ENCODE data around the gene MIGA1.
"Not testable (repeated sequence)": the region's sequence is repeated elsewhere in the genome, so short reads cannot be mapped to it uniquely, and the experiment has no call there.

MIGA1 gene

GRCh38 chr1:77802026-77802425, 22.6 kb downstream of the MIGA1 start:
- DNase-seq: no peak

DNA sequence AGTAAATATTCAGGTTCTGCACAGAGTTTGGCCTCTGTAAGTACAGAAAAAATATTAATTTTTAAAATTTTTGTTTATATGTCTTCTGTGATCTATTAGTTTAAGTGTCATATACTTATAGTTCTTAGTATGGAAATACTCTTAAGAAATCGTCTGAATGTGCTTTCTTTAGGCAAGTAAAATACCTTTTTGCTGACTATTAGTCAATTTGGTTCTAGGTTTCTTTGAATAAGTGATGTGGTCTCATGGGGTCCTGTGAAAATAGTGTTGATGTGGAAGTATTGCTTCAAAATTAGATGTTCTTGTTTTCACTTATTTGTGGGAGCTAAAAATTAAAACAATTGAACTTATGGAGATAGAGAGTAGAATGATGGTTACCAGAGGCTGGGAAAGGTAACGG, 23.9 kb downstream of the MIGA1 start:
- DNase-seq: no peak

DNA sequence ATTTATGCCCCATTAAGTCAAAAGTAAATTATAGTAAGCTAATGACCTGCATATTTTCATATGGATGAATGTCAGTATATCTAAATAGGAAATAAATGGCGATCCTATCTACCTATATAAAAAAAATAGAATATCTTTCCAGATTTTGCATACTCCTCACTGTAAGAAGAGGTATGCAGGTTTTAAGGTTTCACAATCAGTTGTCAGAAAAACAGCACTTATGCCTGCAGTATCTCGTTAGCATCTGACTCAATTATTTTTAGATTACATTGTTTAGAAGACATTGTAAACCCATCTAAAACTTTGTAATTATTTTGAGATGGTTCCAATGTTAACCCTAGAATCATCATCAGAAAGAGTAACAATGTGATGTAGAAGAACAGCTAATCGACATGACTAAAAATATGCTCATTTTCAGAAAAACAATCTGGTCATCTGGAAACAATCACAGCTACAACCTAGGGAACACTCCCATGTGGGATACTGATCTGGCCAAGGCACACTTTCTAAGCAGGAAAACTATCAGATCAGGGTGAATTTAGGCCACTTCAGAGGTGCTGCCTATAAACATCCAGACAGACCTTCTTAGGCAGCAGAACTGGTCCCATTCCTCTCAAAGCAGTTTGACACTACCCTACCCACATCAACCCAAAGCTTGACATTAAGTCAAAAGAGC, 30.5 kb downstream of the MIGA1 start:
- DNase-seq: not testable (repeated sequence)

DNA sequence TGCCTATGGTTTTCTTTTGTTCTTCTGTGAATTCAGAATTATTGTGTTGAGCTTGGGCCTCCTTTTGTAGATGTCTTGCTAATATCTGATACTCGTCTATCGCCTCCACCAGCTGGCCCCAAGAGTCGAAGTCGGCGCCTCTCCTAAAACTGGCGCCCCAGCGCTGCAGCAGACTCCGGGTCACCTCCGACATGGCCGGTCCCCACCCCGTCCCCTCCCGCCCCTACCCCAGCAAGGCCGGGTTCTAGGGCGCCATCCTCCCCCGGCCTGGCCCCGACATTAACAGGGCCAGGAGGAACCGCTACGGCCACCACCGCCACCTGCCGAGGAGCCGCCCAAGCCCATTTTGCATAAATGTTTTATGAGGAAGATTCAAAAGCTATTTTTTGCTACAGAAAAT, 32.1 kb downstream of the MIGA1 start:
- DNase-seq: not testable (repeated sequence)

- DNase-seq: no peak
Measured at GRCh38 chr1:77817368-77818209, 38.1 kb downstream of the MIGA1 start.

DNA sequence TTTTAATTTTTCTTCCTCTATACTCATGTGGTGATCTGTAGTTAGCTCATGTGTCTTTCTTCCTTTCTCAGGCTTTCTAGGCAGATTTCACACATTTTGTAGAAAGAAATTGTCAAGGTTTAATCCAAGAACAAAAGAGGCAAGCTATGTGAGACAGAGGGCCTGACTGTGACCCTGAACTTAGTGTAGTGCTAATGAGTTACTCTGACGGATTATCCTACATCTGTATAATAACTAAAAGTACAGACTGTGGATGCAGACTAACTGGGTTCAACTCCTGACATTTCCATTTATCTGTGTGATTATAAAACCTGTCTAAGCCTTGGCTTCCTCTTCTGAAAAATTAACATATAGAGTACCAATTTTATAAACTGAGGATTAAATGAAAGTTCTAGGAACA, 40.7 kb downstream of the MIGA1 start:
- DNase-seq: no peak

- DNase-seq: no peak
Measured at GRCh38 chr1:77824079-77824478, 44.6 kb downstream of the MIGA1 start.

DNA sequence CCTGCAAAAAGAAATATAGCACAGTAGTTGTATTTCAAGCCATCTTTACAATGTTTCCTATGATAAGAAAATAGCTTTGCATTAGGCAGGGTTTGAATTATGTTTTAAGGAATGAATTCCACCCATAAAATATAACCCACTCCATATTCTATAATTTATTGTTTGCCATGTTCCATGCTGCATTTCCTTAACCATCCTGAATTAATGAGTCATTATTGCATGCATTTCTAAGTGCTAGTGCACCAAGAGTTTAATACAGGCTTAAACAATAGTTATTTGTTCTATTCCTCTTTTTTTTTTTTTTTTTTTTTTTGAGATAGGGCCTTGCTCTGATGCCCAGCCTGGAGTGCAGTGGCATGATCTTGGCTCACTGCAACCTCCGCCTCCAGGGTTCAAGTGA, 45.2 kb downstream of the MIGA1 start:
- no peak for DNase-seq

DNA sequence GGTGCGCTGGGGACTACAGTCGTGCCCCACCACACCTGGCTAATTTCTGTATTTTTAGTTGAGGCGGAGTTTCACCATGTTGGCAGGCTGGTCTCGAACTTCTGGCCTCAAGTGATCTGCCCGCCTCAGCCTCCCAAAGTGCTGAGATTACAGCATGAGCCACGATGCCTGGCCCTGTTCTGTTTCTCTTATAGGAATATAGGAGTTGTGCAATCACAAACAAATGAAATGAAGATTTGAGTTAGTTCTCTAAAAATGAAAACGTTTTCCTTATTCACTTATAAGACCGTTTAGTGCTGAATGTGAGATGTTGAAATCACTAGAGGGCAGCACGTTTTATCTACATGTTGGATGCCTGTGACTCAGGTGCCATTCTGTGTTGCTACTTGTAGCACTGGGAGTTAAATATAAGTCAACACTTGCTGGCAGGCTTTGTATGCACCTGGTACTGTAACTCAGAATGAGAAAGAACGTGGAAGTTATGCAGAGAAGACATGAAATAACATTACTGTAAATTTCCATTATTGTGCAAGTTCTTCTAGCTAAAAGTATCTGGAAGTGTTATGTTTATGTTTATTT, 45.8 kb downstream of the MIGA1 start:
- peak in 1 of 5 experiments; percentile 51 for DNase-seq

GRCh38 chr1:77826851-77827250, 47.4 kb downstream of the MIGA1 start:
- DNase-seq: not testable (repeated sequence)

DNA sequence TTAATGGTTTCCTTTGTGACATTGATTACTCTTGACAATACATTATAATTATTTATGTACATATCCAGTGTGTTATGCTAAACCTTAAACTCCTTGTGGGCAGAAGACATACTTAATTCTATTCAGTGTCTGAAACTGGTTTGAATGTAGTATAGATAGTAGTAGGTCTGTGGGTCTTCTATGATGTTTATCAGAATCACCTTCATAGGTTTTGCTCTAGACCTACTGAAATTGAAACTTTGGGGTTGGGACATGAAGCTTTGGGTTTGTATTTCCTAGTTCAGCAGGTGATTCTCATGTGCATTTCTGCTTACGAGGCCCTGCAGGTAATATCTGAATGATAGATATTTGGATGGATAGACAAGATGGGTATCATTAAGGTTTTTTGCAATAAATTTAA, 48.6 kb downstream of the MIGA1 start:
- peak in 1 of 5 experiments; percentile 26 for DNase-seq

DNA sequence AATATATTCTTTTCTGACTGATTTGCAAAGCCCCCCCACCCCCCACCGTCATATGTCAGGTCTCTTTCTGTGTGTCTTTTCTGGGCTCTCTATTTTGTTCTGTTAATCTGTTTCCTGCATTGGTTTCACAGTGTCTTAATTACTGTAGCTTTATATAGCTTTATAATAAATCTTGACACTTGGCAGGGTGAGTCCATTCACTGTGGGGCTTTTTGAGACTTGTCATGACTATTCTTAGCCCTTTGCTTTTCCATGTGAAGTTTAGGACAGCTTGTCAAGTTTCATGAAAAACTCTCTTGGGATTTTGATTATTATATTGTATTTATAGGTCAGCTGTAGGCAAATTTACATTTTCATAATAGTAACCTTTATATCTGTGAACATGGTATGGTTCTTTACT, 50.4 kb downstream of the MIGA1 start:
- no peak for DNase-seq

GRCh38 chr1:77830946-77831345, 51.5 kb downstream of the MIGA1 start:
- DNase-seq: no peak

GRCh38 chr1:77831566-77831965, 52.1 kb downstream of the MIGA1 start:
- DNase-seq: no peak

GRCh38 chr1:77831976-77832711, 52.7 kb downstream of the MIGA1 start:
- no peak for DNase-seq

- DNase-seq: no peak
Measured at GRCh38 chr1:77832901-77833300, 53.5 kb downstream of the MIGA1 start.

DNA sequence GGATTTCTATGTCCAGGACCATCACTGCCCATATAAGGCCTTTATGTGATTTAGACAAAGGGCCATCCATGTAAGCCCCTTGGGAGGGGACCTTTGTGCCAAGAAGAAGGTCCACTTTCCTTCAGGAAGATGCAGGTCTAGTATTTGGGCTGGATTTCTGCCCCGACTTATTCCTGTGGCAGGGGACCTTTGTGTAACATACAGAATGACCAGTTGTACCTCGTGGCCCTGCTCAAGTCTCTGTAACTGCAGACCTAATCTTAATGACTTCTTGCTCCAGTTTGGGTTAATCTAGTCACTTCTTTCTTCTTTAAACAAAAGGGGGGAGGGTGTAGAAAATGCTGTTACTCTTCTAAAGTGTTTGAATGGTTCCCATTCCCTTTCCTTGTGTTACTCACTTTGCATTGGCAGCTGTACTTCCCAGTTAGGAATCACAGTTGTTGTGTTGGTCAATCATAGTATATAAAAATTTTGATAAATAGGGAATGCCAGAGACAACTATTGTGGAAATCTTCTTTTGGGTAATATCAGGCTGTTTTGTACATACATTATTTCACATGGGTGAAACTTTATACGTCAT, 54.2 kb downstream of the MIGA1 start:
- no peak for DNase-seq

- no peak for DNase-seq
Measured at GRCh38 chr1:77834771-77835334, 55.4 kb downstream of the MIGA1 start.

- DNase-seq: no peak
Measured at GRCh38 chr1:77841574-77841973, 62.1 kb downstream of the MIGA1 start.

- no peak for DNase-seq
Measured at GRCh38 chr1:77845951-77846350, 66.5 kb downstream of the MIGA1 start.

DNA sequence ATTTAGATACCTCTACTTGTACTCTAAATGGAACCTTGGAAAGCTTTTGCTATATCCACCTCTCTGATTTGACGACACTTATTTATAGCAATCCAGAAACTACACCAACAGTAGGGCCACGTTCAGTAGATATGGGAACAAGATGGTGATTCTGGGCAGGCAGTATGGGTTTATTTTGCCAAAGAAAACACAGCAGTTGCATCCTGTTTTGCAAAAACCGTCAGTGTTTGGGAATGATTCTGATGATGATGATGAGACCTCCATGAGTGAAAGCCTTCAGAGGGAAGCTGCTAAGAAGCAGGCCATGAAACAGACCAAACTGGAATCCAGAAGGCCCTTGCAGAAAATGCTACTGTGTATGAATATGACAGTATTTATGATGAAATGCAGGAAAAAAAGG, 67.5 kb downstream of the MIGA1 start:
- no peak for DNase-seq

GRCh38 chr1:77847621-77848080, 68.2 kb downstream of the MIGA1 start:
- DNase-seq: no peak
